Measurements from ENCODE around the gene CEMP1. TPM values are rescaled to one million over a fixed set of nuclear protein-coding genes. Genes with fewer than 3 reads are reported as not detected.

Gene CEMP1
- total and polyA plus RNA-seq, 2 donors (not counting 1 experiment from before 2014, with no cell fraction given), result 0.66 to 2.3 TPM

GRCh38 chr16:2527071-2527783, 4.0 kb downstream of the CEMP1 start:
- peaks cover 68% of the 10 kb centered on the region for H3K79me2 ChIP-seq (ENCODE audit: control insufficient read depth, insufficient read depth, low read length)
- Mint-ChIP-seq H3K27me3 (no peaks in the 10 kb centered on the region), H3K9me3 (ENCODE audit: insufficient read depth) (no peaks in the 10 kb centered on the region), H3K4me1 (peaks cover 22% of the 10 kb centered on the region), H3K27ac (no peak overlapping the region), H3K4me3 (no peak overlapping the region)
- peaks cover 0 to 64% of the 10 kb centered on the region in 2 experiments for H3K36me3 ChIP-seq (replicated peaks in 1 of 2; ENCODE audit: control extremely low read depth in 1 of 2, control insufficient read depth in 1 of 2, extremely low read depth in 1 of 2, insufficient read depth in 2 of 2, low read length in 1 of 2)
- no peak overlapping the region for H3K27ac ChIP-seq (ENCODE audit: low read length in 2 of 2)
- H3K4me3 ChIP-seq (ENCODE audit: control extremely low read depth in 1 of 5, extremely low read depth in 1 of 5, insufficient read depth in 1 of 5, low read depth in 2 of 5, low read length in 4 of 5), result no peak overlapping the region
- H2AFZ ChIP-seq (ENCODE audit: insufficient read depth, low read depth, low read length, poor library complexity, severe bottlenecking), result no peak overlapping the region
- WGBS (ENCODE audit: insufficient coverage), result 100% methylated on average over 7 of the region's 12 CpGs
- no peak overlapping the region for H3K4me2 ChIP-seq (replicated peaks; ENCODE audit: low read depth, low read length, poor library complexity, severe bottlenecking)
- intact Hi-C loops (cut with micrococcal nuclease), result no loop called here
- no peak for DNase-seq
- no peaks in the 10 kb centered on the region for H3K9me3 ChIP-seq (ENCODE audit: control extremely low read depth in 1 of 3, control insufficient read depth in 2 of 3, insufficient read depth in 1 of 3, low read length in 2 of 3)
- ATAC-seq (ENCODE audit: low read depth), result no peak
- CTCF ChIA-PET, result no interaction called here
- peaks cover 16% of the 10 kb centered on the region for H4K20me1 ChIP-seq (ENCODE audit: control insufficient read depth, insufficient read depth, low read length, poor library complexity, severe bottlenecking)
- H3K27me3 ChIP-seq (replicated peaks in 1 of 4; ENCODE audit: control extremely low read depth in 1 of 4, control insufficient read depth in 3 of 4, insufficient read depth in 4 of 4, low read length in 3 of 4), result no peaks in the 10 kb centered on the region
- POLR2A ChIA-PET, result interaction anchor here (0.8 kb wide), 1 partner anchor 10 kb away, joined by 4 read pairs; the partner anchor contains the start of gene PDPK1
- no peak for TF ChIP-seq EZH2 (IDR thresholded peaks at IDR 0.05; ENCODE audit: borderline replicate concordance, insufficient read depth, low read depth, low read length, poor library complexity, severe bottlenecking)
- no peak for TF ChIP-seq CTCF (IDR thresholded peaks at IDR 0.05)
- H3K9ac ChIP-seq (ENCODE audit: low read length), result no peak overlapping the region
- H3K4me1 ChIP-seq (ENCODE audit: control insufficient read depth in 2 of 2, insufficient read depth in 2 of 2, low read length in 2 of 2), result peaks cover 8 to 9% of the 10 kb centered on the region in 2 donors

GRCh38 chr16:2526135-2526534, 5.1 kb downstream of the CEMP1 start:
- H3K27ac Mint-ChIP-seq, result no peak overlapping the region
- CTCF ChIA-PET, result no interaction called here

More at GRCh38 chr16:2526135-2526534, 5.1 kb downstream of the CEMP1 start:
- 87% methylated on average over 7 of the region's 8 CpGs for WGBS (ENCODE audit: insufficient coverage)
- ATAC-seq (ENCODE audit: low read depth) (no peak), DNase-seq (no peak)
- intact Hi-C loops (cut with micrococcal nuclease), result no loop called here
- Mint-ChIP-seq H3K4me1 (peaks cover 19% of the 10 kb centered on the region), H3K27me3 (no peaks in the 10 kb centered on the region), H3K4me3 (no peak overlapping the region), H3K9me3 (ENCODE audit: insufficient read depth) (no peaks in the 10 kb centered on the region)
- Histone ChIP-seq H3K9me3 (ENCODE audit: control extremely low read depth in 1 of 3, control insufficient read depth in 2 of 3, insufficient read depth in 1 of 3, low read length in 2 of 3) (peaks cover 0 to 1% (median 0%) of the 10 kb centered on the region in 3 donors), H3K79me2 (ENCODE audit: control insufficient read depth, insufficient read depth, low read length) (peaks cover 78% of the 10 kb centered on the region), H3K4me3 (ENCODE audit: control extremely low read depth in 1 of 5, extremely low read depth in 1 of 5, insufficient read depth in 1 of 5, low read depth in 2 of 5, low read length in 4 of 5) (no peak overlapping the region), H3K4me2 (replicated peaks; ENCODE audit: low read depth, low read length, poor library complexity, severe bottlenecking) (no peak overlapping the region), H3K4me1 (ENCODE audit: control insufficient read depth in 2 of 2, insufficient read depth in 2 of 2, low read length in 2 of 2) (peaks cover 7 to 9% of the 10 kb centered on the region in 2 donors), H2AFZ (ENCODE audit: insufficient read depth, low read depth, low read length, poor library complexity, severe bottlenecking) (no peak overlapping the region), H3K27ac (ENCODE audit: low read length in 2 of 2) (no peak overlapping the region), H3K9ac (ENCODE audit: low read length) (no peak overlapping the region), H3K36me3 (replicated peaks in 1 of 2; ENCODE audit: control extremely low read depth in 1 of 2, control insufficient read depth in 1 of 2, extremely low read depth in 1 of 2, insufficient read depth in 2 of 2, low read length in 1 of 2) (peaks cover 0 to 70% of the 10 kb centered on the region in 2 experiments), H4K20me1 (ENCODE audit: control insufficient read depth, insufficient read depth, low read length, poor library complexity, severe bottlenecking) (peaks cover 18% of the 10 kb centered on the region), H3K27me3 (replicated peaks in 1 of 4; ENCODE audit: control extremely low read depth in 1 of 4, control insufficient read depth in 3 of 4, insufficient read depth in 4 of 4, low read length in 3 of 4) (no peaks in the 10 kb centered on the region)
- POLR2A ChIA-PET, result no interaction called here
- TF ChIP-seq CTCF (IDR thresholded peaks at IDR 0.05), result no peak
- TF ChIP-seq EZH2 (IDR thresholded peaks at IDR 0.05; ENCODE audit: borderline replicate concordance, insufficient read depth, low read depth, low read length, poor library complexity, severe bottlenecking), result no peak
